Neural cell (in vitro differentiated cells): ENCODE measurements around the gene MEDAG.
A peak's percentile ranks its signal among the peaks of the same experiment; 100 is the strongest.

ENCODE experiments used
- CTCF ChIP-seq: fragments of 450-650 bp; IDR thresholded peaks from 2 replicates; pipeline ENCODE4 v1.5.1; 2014; ENCODE audit warnings: antibody characterized with exemption, mild to moderate bottlenecking, moderate library complexity; ENCODE audit not compliant: poor library complexity, severe bottlenecking
- RAD21 ChIP-seq: fragments of 450-650 bp; conservative IDR thresholded peaks from 2 replicates; pipeline ENCODE4 v1.6.1; 2014; ENCODE audit warnings: antibody characterized with exemption, mild to moderate bottlenecking, moderate library complexity
- REST ChIP-seq: IDR thresholded peaks from 2 replicates; pipeline ENCODE4 v1.6.1; 2012; ENCODE audit warnings: borderline replicate concordance

DNA sequence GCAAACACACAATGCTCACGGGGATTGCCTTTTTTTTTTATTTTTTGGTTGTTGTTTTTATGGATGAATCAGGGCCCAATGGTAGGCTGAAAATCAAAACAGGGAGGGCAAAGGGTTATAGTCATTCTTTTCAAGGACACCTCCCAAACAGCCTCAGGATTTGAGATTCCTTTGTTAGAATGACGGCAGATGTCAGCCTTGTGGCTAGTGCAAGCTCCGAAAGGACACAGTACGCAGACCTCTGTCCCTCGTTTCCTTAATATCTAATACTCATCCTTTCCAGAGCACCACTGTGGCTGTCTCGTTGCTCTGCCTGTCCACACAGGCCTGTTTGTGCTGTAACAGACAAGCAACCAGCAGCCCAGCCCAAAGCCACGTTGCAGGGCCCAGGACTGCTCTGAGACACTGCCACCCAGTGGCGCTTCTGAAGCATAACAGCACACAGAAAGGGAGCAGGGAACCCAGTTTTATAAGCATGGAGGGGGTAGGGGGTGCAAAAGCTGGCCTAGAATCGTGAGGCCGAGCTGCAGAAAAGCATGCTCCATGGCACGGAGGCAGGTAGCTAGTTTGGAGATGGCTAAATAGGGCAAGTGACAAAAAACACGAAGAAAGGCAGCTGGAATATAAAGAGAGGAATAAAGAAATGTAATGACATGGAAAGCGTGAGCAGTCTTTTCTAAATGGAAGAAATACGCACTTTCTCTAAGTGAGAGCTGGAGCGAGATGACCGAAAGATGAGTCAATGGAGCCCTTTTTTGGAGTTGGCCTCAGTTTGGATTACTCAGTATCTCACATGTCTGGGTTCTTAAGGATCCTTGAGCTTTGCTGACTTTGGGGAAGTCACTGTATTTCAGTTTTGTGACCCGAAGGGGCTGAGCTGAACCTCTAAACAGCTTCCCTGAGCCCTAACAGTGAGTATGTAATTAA is 40.7 kb upstream of the MEDAG start:
- peak; percentile 98 for TF ChIP-seq CTCF
- TF ChIP-seq RAD21: peak; percentile 96
- no peak for TF ChIP-seq REST
